HG02943 (cell line): ENCODE measurements around the gene CMTM5.

Experiments used
- ATAC-seq: cut with Tn5 transposase; IDR thresholded peaks from one replicate; pipeline ENCODE4 v1.9.1; 2021; ENCODE audit warnings: mild to moderate bottlenecking, low read depth, moderate library complexity; ENCODE audit not compliant: unreplicated experiment

The CMTM5 gene

GRCh38 chr14:23357261-23357660, 19.6 kb upstream of the CMTM5 start:
- no peak for ATAC-seq

- ATAC-seq, result no peak
Measured at GRCh38 chr14:23358042-23358441, 18.8 kb upstream of the CMTM5 start.

GRCh38 chr14:23358553-23359166, 18.2 kb upstream of the CMTM5 start:
- ATAC-seq, result no peak

GRCh38 chr14:23359167-23359626, 17.6 kb upstream of the CMTM5 start:
- ATAC-seq, result no peak

GRCh38 chr14:23359722-23360447, 17.0 kb upstream of the CMTM5 start:
- no peak for ATAC-seq

- ATAC-seq, result no peak
Measured at GRCh38 chr14:23360496-23360895, 16.4 kb upstream of the CMTM5 start.

GRCh38 chr14:23361320-23361719, 15.5 kb upstream of the CMTM5 start:
- no peak for ATAC-seq

- no peak for ATAC-seq
Measured at GRCh38 chr14:23361763-23362162, 15.1 kb upstream of the CMTM5 start.

- ATAC-seq, result no peak
Measured at GRCh38 chr14:23362200-23362599, 14.6 kb upstream of the CMTM5 start.

GRCh38 chr14:23364164-23365035, 12.4 kb upstream of the CMTM5 start:
- no peak for ATAC-seq

- no peak for ATAC-seq
Measured at GRCh38 chr14:23365036-23365731, 11.7 kb upstream of the CMTM5 start, which contains the start of gene EFS. TSS of gene EFS (minus strand) at chr14:23365172. CDS start at chr14:23365025, 147 bp downstream.

GRCh38 chr14:23365732-23366425, 11.0 kb upstream of the CMTM5 start:
- ATAC-seq, result no peak

- no peak for ATAC-seq
Measured at GRCh38 chr14:23366426-23366921, 10.4 kb upstream of the CMTM5 start.

- ATAC-seq, result no peak
Measured at GRCh38 chr14:23370221-23370620, 6.6 kb upstream of the CMTM5 start.

GRCh38 chr14:23371865-23372264, 5.0 kb upstream of the CMTM5 start:
- ATAC-seq, result no peak

- no peak for ATAC-seq
Measured at GRCh38 chr14:23372509-23372908, 4.3 kb upstream of the CMTM5 start, which contains the start of gene IL25. TSS of gene IL25 (plus strand) at chr14:23372809.

GRCh38 chr14:23373041-23373440, 3.8 kb upstream of the CMTM5 start:
- ATAC-seq, result no peak

GRCh38 chr14:23375527-23376251, 1.2 kb upstream of the CMTM5 start:
- no peak for ATAC-seq

GRCh38 chr14:23377198-23377550, 328 bp downstream of the CMTM5 start:
- no peak for ATAC-seq
